ENCODE measurements around the gene APP. TPM values are rescaled to one million over a fixed set of nuclear protein-coding genes. Genes with fewer than 3 reads are reported as not detected.

Gene APP
- total and polyA plus RNA-seq, 3 donors from 2014 or later, result 390 to 670 (median 409) TPM

- peak overlapping the region in 1 of 2 donors; percentile 52 for H3K27ac ChIP-seq
- H3K4me3 ChIP-seq, result no peak overlapping the region
- no peaks in the 10 kb centered on the region for H3K36me3 ChIP-seq (ENCODE audit: low read depth, missing control alignments)
- H3K9me3 ChIP-seq, result no peaks in the 10 kb centered on the region
- WGBS, 2 donors, result 54 to 64% methylated on average over 2 of the region's 2 CpGs
- H3K4me1 ChIP-seq, result peaks cover 28% of the 10 kb centered on the region
- DNase-seq, result no peak
- intact Hi-C loops (cut with DNase I; ENCODE audit: low total_unique reads), result no loop called here
- no peaks in the 10 kb centered on the region for H3K27me3 ChIP-seq
- TF ChIP-seq CTCF (IDR thresholded peaks at IDR 0.05) (no peak), POLR2A (IDR thresholded peaks at IDR 0.05) (no peak)
Measured at GRCh38 chr21:25936776-25937175, 233.8 kb downstream of the APP start.

GRCh38 chr21:25934771-25935224 is 235.8 kb downstream of the APP start:
- H3K9me3 ChIP-seq, result no peaks in the 10 kb centered on the region

GRCh38 chr21:25934130-25934529 is 236.4 kb downstream of the APP start:
- Histone ChIP-seq H3K9me3 (no peaks in the 10 kb centered on the region), H3K27ac (peak overlapping the region in 1 of 2 donors; percentile 51), H3K4me3 (no peak overlapping the region), H3K27me3 (no peaks in the 10 kb centered on the region), H3K36me3 (ENCODE audit: low read depth, missing control alignments) (no peaks in the 10 kb centered on the region), H3K4me1 (peaks cover 31% of the 10 kb centered on the region)
- WGBS, 2 donors, result 92 to 93% methylated on average over 6 of the region's 6 CpGs
- no peak for DNase-seq
- intact Hi-C loops (cut with DNase I; ENCODE audit: low total_unique reads), result no loop called here
- TF ChIP-seq CTCF (IDR thresholded peaks at IDR 0.05) (no peak), POLR2A (IDR thresholded peaks at IDR 0.05) (no peak)

More at GRCh38 chr21:25934771-25935224, 235.8 kb downstream of the APP start:
- peaks cover 32% of the 10 kb centered on the region for H3K4me1 ChIP-seq
- no peaks in the 10 kb centered on the region for H3K36me3 ChIP-seq (ENCODE audit: low read depth, missing control alignments)
- intact Hi-C loops (cut with DNase I; ENCODE audit: low total_unique reads), result no loop called here
- H3K27me3 ChIP-seq, result no peaks in the 10 kb centered on the region
- WGBS, 2 donors, result 68 to 77% methylated on average over 4 of the region's 4 CpGs
- no peak overlapping the region for H3K4me3 ChIP-seq
- H3K27ac ChIP-seq, result no peak overlapping the region
- no peak for TF ChIP-seq POLR2A (IDR thresholded peaks at IDR 0.05)
- TF ChIP-seq CTCF (IDR thresholded peaks at IDR 0.05), result no peak
- DNase-seq, result no peak

- Histone ChIP-seq H3K36me3 (ENCODE audit: low read depth, missing control alignments) (no peaks in the 10 kb centered on the region), H3K27ac (peak overlapping the region; percentile 73 to 88), H3K9me3 (no peaks in the 10 kb centered on the region), H3K27me3 (no peaks in the 10 kb centered on the region), H3K4me3 (no peak overlapping the region), H3K4me1 (peaks cover 41% of the 10 kb centered on the region)
- TF ChIP-seq CTCF (IDR thresholded peaks at IDR 0.05) (no peak), POLR2A (IDR thresholded peaks at IDR 0.05) (no peak)
- WGBS, 2 donors, result 34 to 47% methylated on average over 3 of the region's 3 CpGs
- DNase-seq, result no peak
- intact Hi-C loops (cut with DNase I; ENCODE audit: low total_unique reads), result no loop called here
Measured at GRCh38 chr21:25931765-25932164, 238.8 kb downstream of the APP start.

GRCh38 chr21:25929856-25930520 is 240.6 kb downstream of the APP start:
- WGBS, 2 donors, result 79 to 82% methylated on average over 9 of the region's 9 CpGs
- H3K4me1 ChIP-seq, result peaks cover 54% of the 10 kb centered on the region
- peak overlapping the region in 1 of 2 donors; percentile 71 for H3K27ac ChIP-seq
- H3K4me3 ChIP-seq, result no peak overlapping the region
- no peak for TF ChIP-seq CTCF (IDR thresholded peaks at IDR 0.05)
- no peak for TF ChIP-seq POLR2A (IDR thresholded peaks at IDR 0.05)
- no peak for DNase-seq
- H3K9me3 ChIP-seq, result no peaks in the 10 kb centered on the region
- no peaks in the 10 kb centered on the region for H3K27me3 ChIP-seq
- intact Hi-C loops (cut with DNase I; ENCODE audit: low total_unique reads), result no loop called here
- H3K36me3 ChIP-seq (ENCODE audit: low read depth, missing control alignments), result no peaks in the 10 kb centered on the region
